Measurements from ENCODE around the gene ADISSP.

Gene ADISSP

DNA sequence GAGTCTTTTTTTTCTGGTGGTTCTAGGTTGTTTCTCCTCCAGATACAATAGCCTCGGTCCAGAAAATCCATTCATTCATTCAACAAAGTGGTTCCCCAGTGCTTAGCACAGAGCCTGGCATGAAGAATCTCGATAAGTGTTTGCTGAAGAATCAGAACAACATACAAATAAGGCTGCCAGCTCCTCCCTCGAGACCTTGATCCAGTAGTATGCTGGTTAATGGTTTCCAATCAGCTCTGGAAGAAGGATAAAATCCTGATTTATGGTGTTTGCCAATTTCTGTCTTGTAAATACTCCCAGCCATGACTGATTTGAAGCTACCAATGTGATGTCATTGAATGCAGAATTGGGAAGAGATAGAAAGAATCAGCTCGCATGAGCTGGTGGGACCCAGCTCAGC is 31.8 kb downstream of the ADISSP start:
- no peak for DNase-seq

GRCh38 chr20:3734111-3734843 is 33.3 kb downstream of the ADISSP start:
- DNase-seq: no peak

DNA sequence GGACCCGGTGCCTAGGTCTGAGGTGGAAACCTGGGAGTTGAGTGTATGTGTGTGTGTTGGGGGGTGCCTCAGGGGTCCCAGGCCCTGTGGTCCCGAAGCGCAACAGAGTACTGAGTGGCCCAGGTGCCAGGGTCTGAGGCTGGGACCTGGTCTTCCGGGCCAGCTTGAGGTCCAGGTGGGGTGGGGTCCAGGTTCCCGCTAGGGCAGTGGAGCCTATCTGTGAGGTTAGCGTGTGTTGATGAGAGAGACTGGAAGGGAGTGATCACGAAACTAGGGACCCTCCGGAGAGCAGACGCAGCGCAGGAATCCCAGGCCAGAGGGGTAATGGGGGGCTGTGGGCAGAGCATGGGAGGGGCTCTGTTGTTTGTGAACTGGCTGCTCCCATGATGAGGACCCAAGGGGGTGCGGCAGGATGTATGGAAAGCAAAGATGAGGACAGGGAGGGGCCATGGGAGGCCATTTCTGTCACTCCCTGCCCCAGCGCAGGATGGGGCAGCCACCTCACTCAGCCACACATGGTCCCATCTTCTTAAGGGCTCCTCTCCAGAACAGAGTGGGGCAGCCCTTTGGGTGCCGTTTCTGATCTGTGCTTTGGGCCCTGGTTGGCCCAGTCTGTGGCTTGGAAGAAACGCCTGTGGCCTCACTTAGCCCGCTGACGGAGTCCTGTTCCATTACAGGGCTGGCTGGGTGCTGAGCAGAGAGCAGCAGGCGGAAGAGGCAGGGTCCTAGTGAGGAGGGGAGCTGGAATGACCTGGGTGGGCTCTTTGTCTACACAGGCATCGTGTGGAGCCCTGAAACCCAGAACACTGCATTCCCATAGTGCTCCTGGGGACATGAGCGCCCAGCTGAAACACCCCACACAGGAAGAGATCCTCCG is 34.2 kb downstream of the ADISSP start:
- DNase-seq: no peak

GRCh38 chr20:3732327-3733118 is 35.0 kb downstream of the ADISSP start, which contains the start of gene HSPA12B:
TSS of gene HSPA12B (plus strand) at chr20:3732685. CDS start at chr20:3738675, 5,990 bp downstream.
- DNase-seq: no peak

- no peak for DNase-seq
These were observed 35.6 kb downstream of the ADISSP start for GRCh38 chr20:3731944-3732326.

DNA sequence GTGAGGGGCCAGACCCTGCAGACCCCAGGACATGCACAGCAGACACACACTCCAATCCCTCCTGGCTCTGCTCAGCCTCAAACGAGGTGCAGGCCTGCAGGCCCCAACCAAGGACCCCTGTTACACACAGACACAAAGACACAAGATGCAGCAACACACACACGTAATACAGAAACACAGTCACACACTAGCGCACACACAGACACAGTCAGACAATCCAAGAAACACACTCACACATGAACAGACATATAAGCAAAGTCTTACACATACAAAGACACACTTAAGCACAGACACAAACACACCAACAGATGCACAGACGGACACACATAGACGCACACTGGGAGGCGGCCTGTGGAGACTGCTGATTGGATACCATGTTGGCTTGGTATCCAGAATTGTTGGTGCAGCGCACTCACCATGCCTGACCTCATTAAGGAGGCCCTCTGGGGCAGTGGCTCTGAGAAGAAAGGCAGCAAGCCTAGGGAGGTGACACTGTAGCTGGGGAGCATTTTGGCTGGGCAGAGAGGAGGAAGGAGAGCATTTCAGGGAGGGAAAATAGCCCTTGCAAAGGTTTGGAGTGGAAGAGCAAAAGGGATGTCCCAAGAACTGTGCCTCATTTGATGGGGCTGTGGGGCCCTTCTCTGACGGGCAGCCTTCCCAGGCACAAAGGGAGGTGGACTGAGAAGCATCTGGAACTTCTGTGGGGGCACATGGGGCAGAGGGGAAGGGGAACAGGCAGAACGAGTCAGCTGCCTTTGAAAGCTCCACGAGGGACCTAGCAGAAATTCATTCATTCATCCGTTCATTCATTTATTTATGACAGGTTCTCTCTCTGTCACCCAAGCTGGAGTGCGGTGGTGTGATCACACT is 36.5 kb downstream of the ADISSP start:
- DNase-seq: no peak

GRCh38 chr20:3729811-3730540 is 37.6 kb downstream of the ADISSP start:
- no peak for DNase-seq

DNA sequence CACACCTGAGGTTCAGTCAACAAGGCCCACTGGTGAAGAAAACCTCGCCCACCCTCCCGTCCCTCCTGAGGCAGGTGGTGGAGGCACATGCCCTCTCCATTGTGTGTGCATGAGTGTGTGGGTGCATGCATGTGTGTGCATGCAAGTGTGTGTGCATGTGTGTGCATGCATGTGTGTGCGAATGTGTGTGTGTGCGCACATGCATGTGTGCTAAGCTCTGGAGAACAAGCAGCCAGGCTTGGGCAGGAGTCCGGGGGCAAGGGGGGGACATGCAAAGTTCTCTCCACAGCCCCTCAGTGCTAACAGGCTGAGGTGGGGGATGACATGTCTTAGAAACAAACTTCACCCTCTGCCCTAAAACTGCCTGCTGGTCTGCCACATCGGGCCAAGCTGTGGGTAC is 38.2 kb downstream of the ADISSP start:
- no peak for DNase-seq

DNA sequence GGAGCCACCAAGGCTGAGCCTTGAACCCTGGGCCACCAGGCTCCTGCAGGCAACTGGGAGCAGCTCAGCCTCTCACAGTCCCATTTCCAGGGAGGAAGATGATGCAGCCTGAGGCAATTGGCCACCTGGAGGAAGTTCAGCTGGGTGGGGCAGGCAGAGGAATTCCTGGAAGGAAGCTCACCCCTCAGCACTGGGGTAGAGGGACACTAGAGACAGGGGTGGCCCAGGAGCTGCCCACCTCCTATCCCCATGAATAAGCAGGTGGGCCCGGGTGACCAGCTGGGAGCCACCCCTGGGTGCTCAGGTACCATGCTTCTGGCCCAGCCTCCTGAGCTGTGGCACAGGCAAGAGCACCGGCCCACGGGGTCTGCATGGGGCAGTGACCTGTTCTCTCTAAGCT is 38.7 kb downstream of the ADISSP start:
- DNase-seq: no peak

- DNase-seq: no peak
These were observed 39.2 kb downstream of the ADISSP start for GRCh38 chr20:3728354-3728753.

- no peak for DNase-seq
These were observed 40.0 kb downstream of the ADISSP start for GRCh38 chr20:3727401-3728021.

- no peak for DNase-seq
These were observed 43.2 kb downstream of the ADISSP start for GRCh38 chr20:3724356-3724755.

DNA sequence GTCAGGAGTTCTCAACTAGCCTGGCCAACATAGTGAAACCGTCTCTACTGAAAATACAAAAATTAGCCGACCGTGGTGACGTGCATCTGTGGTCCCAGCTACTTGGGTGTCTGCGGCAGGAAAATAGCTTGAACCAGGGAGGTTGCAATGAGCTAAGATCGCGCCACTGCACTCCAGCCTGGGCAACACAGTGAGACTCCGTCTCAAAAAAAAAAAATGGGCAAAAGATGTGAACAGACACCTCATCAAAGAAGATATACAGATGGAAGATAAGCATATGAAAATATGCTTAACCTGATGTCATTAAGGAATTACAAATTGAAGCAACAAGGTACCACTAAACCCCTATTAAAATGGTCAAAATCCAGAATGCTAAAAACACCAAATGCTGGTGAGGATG is 44.3 kb downstream of the ADISSP start:
- no peak for DNase-seq

DNA sequence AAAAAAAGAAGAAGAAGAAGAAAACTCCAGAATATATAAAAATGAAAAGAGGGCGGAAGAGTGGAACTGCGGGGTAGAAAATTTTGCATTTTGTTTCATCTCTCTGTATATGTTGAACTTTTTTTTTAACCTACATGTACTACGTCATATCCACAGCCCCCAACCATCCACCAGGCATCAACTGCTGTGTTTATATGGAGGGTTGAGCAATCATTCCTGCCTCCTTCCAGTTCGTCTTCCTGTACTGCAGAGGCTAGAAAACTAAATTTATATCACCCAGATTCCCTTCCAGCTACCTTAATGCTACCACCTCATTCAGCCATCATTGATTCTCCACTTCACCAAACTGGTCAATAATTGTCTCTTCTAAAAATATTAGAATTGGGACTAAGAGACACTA is 45.6 kb downstream of the ADISSP start:
- DNase-seq: no peak

DNA sequence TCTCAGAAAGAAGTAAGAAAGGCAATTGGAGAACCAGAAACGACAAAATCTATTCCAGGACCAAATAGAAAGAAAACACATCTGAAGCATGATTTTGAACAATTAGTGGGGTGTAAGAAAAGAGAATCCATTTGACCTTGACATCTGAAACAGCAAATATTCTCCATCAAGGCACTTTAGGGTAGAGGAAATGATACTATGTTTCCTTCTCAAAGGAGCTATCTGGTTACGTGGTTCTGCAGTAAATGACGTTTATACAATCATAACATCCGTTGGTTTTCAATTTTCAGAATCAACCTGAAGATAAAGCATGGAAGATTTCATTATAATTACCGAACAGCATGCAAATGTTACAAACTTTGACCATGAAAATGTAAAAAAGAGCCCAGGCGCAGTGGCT is 46.9 kb downstream of the ADISSP start:
- no peak for DNase-seq

DNA sequence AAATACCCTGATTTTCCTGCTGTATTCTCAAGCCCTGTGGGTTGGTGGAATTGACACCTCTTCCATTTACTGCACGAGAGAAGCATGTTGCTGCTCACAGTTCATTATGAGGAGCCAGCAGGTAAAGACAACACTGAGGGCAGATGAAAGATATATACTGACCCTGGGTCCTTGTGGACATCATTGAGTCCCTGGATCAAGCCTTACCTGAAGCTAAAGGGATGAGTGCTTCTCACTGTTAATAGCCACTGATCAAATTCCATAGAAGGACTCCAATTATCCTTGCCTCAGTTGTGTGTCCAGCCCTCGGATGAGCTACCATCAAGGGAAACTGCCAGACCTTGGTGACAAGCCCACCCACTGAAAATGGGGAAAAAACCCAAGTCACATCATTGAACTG is 47.5 kb downstream of the ADISSP start:
- DNase-seq: no peak

- no peak for DNase-seq
These were observed 48.5 kb downstream of the ADISSP start for GRCh38 chr20:3719046-3719445.

- peak in 2 of 5 donors; percentile 9 to 25 for DNase-seq
These were observed 51.2 kb downstream of the ADISSP start for GRCh38 chr20:3716195-3716834.

DNA sequence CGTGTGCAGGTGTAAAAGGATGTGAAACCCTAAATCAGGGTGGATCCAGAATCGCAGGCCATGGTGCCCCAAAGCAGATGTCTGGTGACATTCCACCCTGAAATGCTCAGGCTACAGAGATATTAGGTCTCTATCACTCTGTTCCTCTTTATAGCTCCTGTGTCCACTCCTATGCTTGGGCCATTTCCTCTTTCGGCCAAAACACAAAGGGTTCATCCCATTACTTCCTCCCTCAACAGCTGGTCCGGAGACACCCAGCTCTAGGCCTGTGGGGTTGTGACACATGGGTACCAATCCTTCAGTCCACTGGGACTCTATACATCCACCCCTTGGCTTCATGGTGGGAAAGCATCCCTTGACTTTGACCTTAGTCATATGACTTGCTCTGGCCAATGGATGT is 53.5 kb downstream of the ADISSP start:
- DNase-seq: no peak

GRCh38 chr20:3712279-3712873 is 55.2 kb downstream of the ADISSP start, which contains the start of gene SIGLEC1:
TSS of gene SIGLEC1 (minus strand) at chr20:3712600. CDS start at chr20:3707128, 5,472 bp downstream.
- DNase-seq: no peak
